GM21619 (cell line): ENCODE results near the gene COL11A2.

Source experiments
- ATAC-seq: cut with Tn5 transposase; IDR thresholded peaks from one replicate; pipeline ENCODE4 v1.9.1; 2021; ENCODE audit not compliant: unreplicated experiment

COL11A2 gene

GRCh38 chr6:33120001-33120400 lies 72.3 kb downstream of the COL11A2 start:
- no peak for ATAC-seq

DNA sequence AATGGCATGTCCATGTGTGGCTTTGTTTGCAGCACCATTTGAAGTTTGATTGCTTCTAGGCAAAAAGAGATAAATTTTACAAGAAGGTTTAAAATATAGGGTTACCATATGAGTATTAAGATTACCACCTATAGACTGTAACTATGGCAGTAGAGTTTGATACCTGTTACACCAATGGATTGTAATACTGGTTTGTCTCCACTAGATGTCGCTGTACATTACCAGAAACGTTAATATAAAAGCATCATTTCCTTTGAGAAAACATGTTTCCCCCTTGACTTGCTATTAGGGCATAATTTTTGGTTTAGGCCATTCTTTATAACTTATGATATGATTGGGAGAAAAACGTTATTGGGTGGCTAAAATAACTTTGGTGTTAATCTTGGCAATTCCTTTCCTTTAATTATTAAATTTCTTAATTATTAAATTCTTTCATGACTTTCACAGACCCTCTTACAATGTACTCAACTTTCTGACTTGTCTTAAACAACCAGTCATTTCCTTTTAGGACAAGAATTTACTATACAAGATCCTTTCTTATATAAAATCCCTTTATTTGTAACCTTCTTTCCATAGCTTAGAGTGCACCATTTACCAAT lies 73.6 kb downstream of the COL11A2 start:
- no peak for ATAC-seq

GRCh38 chr6:33117811-33118277 lies 74.4 kb downstream of the COL11A2 start:
- no peak for ATAC-seq

GRCh38 chr6:33116841-33117711 lies 75.2 kb downstream of the COL11A2 start:
- no peak for ATAC-seq

DNA sequence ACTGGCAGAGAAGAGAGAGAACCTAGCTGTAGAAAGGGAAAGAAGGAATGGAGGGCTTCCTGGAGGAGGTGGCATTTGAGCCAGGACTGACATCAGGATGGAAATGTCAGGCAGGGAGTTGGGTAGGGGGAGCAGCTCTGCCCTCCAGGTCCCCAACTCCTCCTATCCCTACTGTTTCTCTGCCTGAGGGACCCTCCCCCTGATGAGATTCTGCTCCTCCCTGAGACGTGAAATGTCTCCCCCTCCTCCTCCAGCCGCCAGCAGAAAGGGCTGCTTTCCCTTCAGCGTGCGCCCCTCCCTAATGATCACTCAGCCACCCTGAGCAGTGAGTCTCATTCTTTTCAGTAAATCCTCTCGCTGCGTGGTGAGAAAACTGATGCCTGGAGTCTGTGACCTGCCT lies 75.8 kb downstream of the COL11A2 start:
- ATAC-seq: no peak

DNA sequence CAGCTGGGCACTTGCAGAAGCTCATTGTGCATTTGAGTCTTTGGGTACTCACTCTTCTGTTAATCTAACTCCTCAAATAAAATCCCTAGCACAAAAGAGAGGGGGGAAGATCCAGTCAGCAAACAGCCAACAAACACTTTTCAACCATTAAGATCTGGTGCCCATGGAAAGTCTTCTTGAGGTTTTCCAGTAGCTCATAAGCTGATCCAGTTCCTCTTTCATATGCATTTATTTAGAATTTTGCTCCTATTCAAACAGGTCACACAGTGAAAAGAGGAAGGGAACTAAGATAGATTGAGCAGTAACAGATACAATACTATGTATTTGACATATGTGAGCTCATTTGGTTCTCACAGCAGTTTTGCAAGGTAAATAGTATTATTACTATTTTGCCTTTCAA lies 77.9 kb downstream of the COL11A2 start:
- no peak for ATAC-seq

GRCh38 chr6:33113755-33114154 lies 78.5 kb downstream of the COL11A2 start:
- ATAC-seq: no peak
